ENCODE measurements around the gene ETV6. TPM values are rescaled to one million over a fixed set of nuclear protein-coding genes. Genes with fewer than 3 reads are reported as not detected.

ETV6 gene
- total and polyA plus RNA-seq, 2 of the 8 experiments (the other 6 are each of a cell fraction or from before 2014, with no cell fraction given), result 5.5 to 23.9 TPM

GRCh38 chr12:11833174-11833895 is 183.9 kb downstream of the ETV6 start:
- no peak overlapping the region for H2BK12ac ChIP-seq (ENCODE audit: low read depth, low read length)
- H3K14ac ChIP-seq (ENCODE audit: insufficient read length), result no peak overlapping the region
- H3K56ac ChIP-seq (replicated peaks; ENCODE audit: insufficient read length, low read depth, low read length), result no peak overlapping the region
- H3K9ac ChIP-seq (replicated peaks in 1 of 4; ENCODE audit: extremely low read depth in 1 of 4, low read depth in 3 of 4, low read length in 3 of 4), result no peak overlapping the region
- TF ChIP-seq KDM1A (IDR thresholded peaks at IDR 0.05; ENCODE audit: borderline replicate concordance, low read length) (peak; percentile 57; the same call in 1 of the 2 replicates), TEAD4 (IDR thresholded peaks at IDR 0.05; ENCODE audit: low read depth, low read length) (no peak), RBBP5 (IDR thresholded peaks at IDR 0.05; ENCODE audit: borderline replicate concordance, low read depth, low read length) (no peak), CBX5 (IDR thresholded peaks at IDR 0.05; ENCODE audit: low read depth, low read length) (no peak)
- H3K23ac ChIP-seq (ENCODE audit: insufficient read length), result no peak overlapping the region
- FAIRE-seq (no peak), DNase-seq (ENCODE audit: low read depth in 1 of 2, low spot score in 2 of 2) (no peak)
- H2AK5ac ChIP-seq (ENCODE audit: low read depth, low read length), result no peak overlapping the region
- H2AFZ ChIP-seq (ENCODE audit: low read length), result no peak overlapping the region
- H4K8ac ChIP-seq (ENCODE audit: extremely low read depth, insufficient read depth, low read length), result no peak overlapping the region
- H3K79me2 ChIP-seq (ENCODE audit: control insufficient read depth in 1 of 2, insufficient read depth in 2 of 2, low read length in 2 of 2), result no peaks in the 10 kb centered on the region
- no peak overlapping the region for H3K27ac ChIP-seq (ENCODE audit: low read depth, low read length)
- no peak overlapping the region for H3K18ac ChIP-seq (ENCODE audit: extremely low read depth, low read length)
- no peaks in the 10 kb centered on the region for H3K79me1 ChIP-seq (ENCODE audit: low read depth, low read length)
- no peak overlapping the region for H3K4ac ChIP-seq (replicated peaks; ENCODE audit: insufficient read length, low read depth, low read length)
- no peaks in the 10 kb centered on the region for H3K36me3 ChIP-seq (ENCODE audit: control insufficient read depth in 2 of 4, insufficient read depth in 4 of 4, low read length in 3 of 4)
- peaks cover 0 to 7% (median 1%) of the 10 kb centered on the region in 4 experiments; a peak in 5 of 7 replicates for H3K4me1 ChIP-seq (replicated peaks in 1 of 4; ENCODE audit: control insufficient read depth in 3 of 4, insufficient read depth in 4 of 4, low read length in 3 of 4)
- H2BK120ac ChIP-seq (replicated peaks; ENCODE audit: low read depth, low read length), result no peak overlapping the region
- H2BK15ac ChIP-seq (ENCODE audit: low read length), result no peak overlapping the region
- ChIA-PET CTCF (ENCODE audit: partially characterized antibody) (interaction anchor here (0.5 to 1.6 kb wide), 5 partner anchors 21 to 204 kb away, joined by 3 to 4 read pairs (median 3); no protein-coding TSS in a partner anchor), POLR2A (ENCODE audit: partially characterized antibody) (interaction anchor here (1.4 kb wide), 1 partner anchor 21 kb away, joined by 3 read pairs; no protein-coding TSS in a partner anchor)
- H4K91ac ChIP-seq (replicated peaks; ENCODE audit: insufficient read length, low read length), result no peak overlapping the region
- no peaks in the 10 kb centered on the region for H3K27me3 ChIP-seq (replicated peaks in 1 of 4; ENCODE audit: control insufficient read depth in 3 of 4, extremely low read depth in 1 of 4, insufficient read depth in 3 of 4, low read length in 3 of 4)
- no peak overlapping the region for H3K4me2 ChIP-seq (ENCODE audit: insufficient read depth in 1 of 2, low read depth in 2 of 2, low read length in 2 of 2)
- peaks cover 2% of the 10 kb centered on the region; the same call in 1 of the 2 replicates for H3K23me2 ChIP-seq (ENCODE audit: low read depth, low read length)
- H2BK5ac ChIP-seq (ENCODE audit: low read depth, low read length), result no peak overlapping the region
- H4K20me1 ChIP-seq (replicated peaks in 1 of 2; ENCODE audit: control insufficient read depth in 1 of 2, insufficient read depth in 2 of 2, low read length in 2 of 2), result no peaks in the 10 kb centered on the region
- H2BK20ac ChIP-seq (ENCODE audit: low read length), result no peak overlapping the region
- WGBS, 2 experiments (ENCODE audit: extremely low coverage in 1 of 2, insufficient coverage in 1 of 2, insufficient read length in 1 of 2, insufficient replicate concordance in 2 of 2, low coverage in 1 of 2, low lambda C conversion rate in 2 of 2, missing lambda C conversion rate in 1 of 2), result 88% methylated on average over 4 of the region's 4 CpGs; no CpG with 5 or more reads in 1 of the 2 experiments
- H3K9me3 ChIP-seq (ENCODE audit: insufficient read depth in 2 of 2, low read depth in 1 of 2, low read length in 1 of 2), result no peaks in the 10 kb centered on the region
- H4K5ac ChIP-seq (ENCODE audit: insufficient read length, low read depth, low read length), result no peak overlapping the region
- H3K4me3 ChIP-seq (ENCODE audit: extremely low read depth in 1 of 4, insufficient read depth in 2 of 4, low read depth in 3 of 4, low read length in 4 of 4), result no peak overlapping the region

All from H1 (cell line).